ENCODE data around the gene IQGAP3. TPM values are rescaled to one million over a fixed set of nuclear protein-coding genes. Genes with fewer than 3 reads are reported as not detected.

The IQGAP3 gene
- total RNA-seq, 6 donors from 2014 or later = under 0.01 to 16.0 (median 2.2) TPM

GRCh38 chr1:156551869-156552268 is 20.5 kb downstream of the IQGAP3 start:
- no peak for ATAC-seq (ENCODE audit: low FRiP score in 2 of 2)
- TF ChIP-seq POLR2AphosphoS5 (IDR thresholded peaks at IDR 0.05) = no peak
- TF ChIP-seq CTCF (IDR thresholded peaks at IDR 0.05) = no peak
- TF ChIP-seq EP300 (IDR thresholded peaks at IDR 0.05) = no peak
- TF ChIP-seq POLR2A (IDR thresholded peaks at IDR 0.05) = no peak

GRCh38 chr1:156551066-156551643 is 21.2 kb downstream of the IQGAP3 start:
- DNase-seq (no peak), ATAC-seq (ENCODE audit: low FRiP score in 2 of 2) (no peak)
- Histone ChIP-seq H3K27me3 (no peaks in the 10 kb centered on the region), H3K4me1 (no peaks in the 10 kb centered on the region), H3K27ac (no peak overlapping the region), H3K36me3 (no peaks in the 10 kb centered on the region), H3K9me3 (no peaks in the 10 kb centered on the region), H3K4me3 (no peak overlapping the region)
- 76 to 83% methylated on average over 2 to 3 of the region's 3 CpGs for WGBS, 2 donors
- TF ChIP-seq EP300 (IDR thresholded peaks at IDR 0.05) (no peak), POLR2AphosphoS5 (IDR thresholded peaks at IDR 0.05) (no peak), POLR2A (IDR thresholded peaks at IDR 0.05) (no peak), CTCF (IDR thresholded peaks at IDR 0.05) (no peak)

More at GRCh38 chr1:156551869-156552268, 20.5 kb downstream of the IQGAP3 start:
- Histone ChIP-seq H3K27ac (no peak overlapping the region), H3K4me1 (no peaks in the 10 kb centered on the region), H3K36me3 (no peaks in the 10 kb centered on the region), H3K4me3 (no peak overlapping the region), H3K9me3 (no peaks in the 10 kb centered on the region), H3K27me3 (no peaks in the 10 kb centered on the region)
- WGBS, 2 donors = 75% methylated on average over 5 to 6 of the region's 6 CpGs
- no peak for DNase-seq

GRCh38 chr1:156550346-156550745 is 22.0 kb downstream of the IQGAP3 start:
- Histone ChIP-seq H3K27ac (no peak overlapping the region), H3K9me3 (no peaks in the 10 kb centered on the region), H3K4me1 (no peaks in the 10 kb centered on the region), H3K36me3 (no peaks in the 10 kb centered on the region), H3K27me3 (no peaks in the 10 kb centered on the region), H3K4me3 (no peak overlapping the region)
- no peak for TF ChIP-seq POLR2AphosphoS5 (IDR thresholded peaks at IDR 0.05)
- no peak for TF ChIP-seq CTCF (IDR thresholded peaks at IDR 0.05)
- no peak for TF ChIP-seq EP300 (IDR thresholded peaks at IDR 0.05)
- no peak for TF ChIP-seq POLR2A (IDR thresholded peaks at IDR 0.05)
- WGBS, 2 donors = 83 to 87% methylated on average over 5 of the region's 5 CpGs
- DNase-seq = no peak
- ATAC-seq (ENCODE audit: low FRiP score in 2 of 2) = no peak

GRCh38 chr1:156549831-156550230 is 22.5 kb downstream of the IQGAP3 start:
- no peak for DNase-seq
- WGBS, 2 donors = 84 to 100% methylated on average over 1 of the region's 1 CpG

More at GRCh38 chr1:156549831-156550230, 22.5 kb downstream of the IQGAP3 start:
- ATAC-seq (ENCODE audit: low FRiP score in 2 of 2) = no peak
- H3K4me3 ChIP-seq = no peak overlapping the region
- H3K27me3 ChIP-seq = no peaks in the 10 kb centered on the region
- no peaks in the 10 kb centered on the region for H3K4me1 ChIP-seq
- no peaks in the 10 kb centered on the region for H3K9me3 ChIP-seq
- no peak overlapping the region for H3K27ac ChIP-seq
- H3K36me3 ChIP-seq = no peaks in the 10 kb centered on the region
- no peak for TF ChIP-seq CTCF (IDR thresholded peaks at IDR 0.05)
- TF ChIP-seq EP300 (IDR thresholded peaks at IDR 0.05) = no peak
- TF ChIP-seq POLR2AphosphoS5 (IDR thresholded peaks at IDR 0.05) = no peak
- no peak for TF ChIP-seq POLR2A (IDR thresholded peaks at IDR 0.05)
